Superior temporal gyrus (tissue), 1 donor: ENCODE measurements around the gene RPGRIP1L.

Experiments
- DNase-seq: peaks from one replicate; pipeline ENCODE4 v3.0.0-alpha.2; 2016; ENCODE audit errors: extremely low spot score

Gene RPGRIP1L

DNA sequence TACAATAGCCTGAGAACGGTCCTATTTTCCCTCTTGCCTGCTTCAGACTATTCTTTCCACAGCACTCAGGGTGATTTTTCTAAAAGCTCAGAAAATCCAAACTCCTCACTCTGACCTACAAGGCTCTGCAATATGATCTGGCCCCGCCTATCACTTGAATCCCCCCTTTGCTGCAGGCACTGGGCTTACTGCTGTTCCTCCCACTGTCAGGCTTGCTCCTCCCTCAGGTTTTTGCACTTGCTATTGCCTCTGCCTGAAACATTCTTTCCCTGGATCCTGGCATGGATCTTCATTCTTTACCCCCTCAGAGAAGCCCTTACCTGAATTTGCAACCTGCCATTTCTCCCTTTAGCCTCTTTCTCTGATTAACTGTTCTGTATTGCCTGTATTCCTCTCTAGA is 52.3 kb downstream of the RPGRIP1L start:
- no peak for DNase-seq

- DNase-seq: no peak
Measured at GRCh38 chr16:53646506-53646905, 57.2 kb downstream of the RPGRIP1L start.

DNA sequence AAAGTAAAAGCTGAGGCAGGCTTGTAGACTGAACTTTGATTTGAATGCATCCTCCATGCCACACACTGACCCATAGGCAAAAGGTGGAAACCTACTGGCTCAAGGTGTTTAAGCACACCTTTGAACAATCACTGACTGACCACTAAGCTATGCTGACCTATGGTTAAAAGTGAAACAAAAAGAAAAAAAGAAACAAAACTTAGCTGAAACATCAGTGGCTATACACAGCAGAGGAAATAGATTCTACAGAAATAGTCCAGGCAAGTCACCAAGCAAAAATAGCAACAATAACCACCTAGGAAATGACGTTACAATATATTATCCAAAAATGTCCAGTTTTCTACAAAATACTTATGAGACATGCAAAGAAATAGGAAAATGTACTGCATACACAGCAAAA is 60.2 kb downstream of the RPGRIP1L start:
- DNase-seq: no peak

DNA sequence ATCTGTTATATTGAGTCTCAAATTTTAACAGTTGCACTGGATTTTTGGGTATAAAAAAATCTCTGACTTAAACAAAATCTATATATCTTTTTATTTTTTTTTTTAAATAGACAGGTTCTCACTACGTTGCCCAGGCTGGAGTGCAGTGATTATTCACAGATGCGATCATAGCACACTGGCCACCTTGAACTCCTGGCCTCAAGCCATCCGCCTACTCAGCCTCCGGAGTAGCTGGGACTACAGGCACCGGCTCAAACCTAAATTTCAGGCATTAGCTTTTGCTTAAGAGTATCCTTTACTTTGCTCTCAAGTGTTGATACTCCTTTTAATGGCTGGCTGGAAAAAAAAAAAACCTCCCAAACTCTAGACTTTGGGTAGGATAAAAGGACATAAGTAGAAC is 61.6 kb downstream of the RPGRIP1L start:
- no peak for DNase-seq

DNA sequence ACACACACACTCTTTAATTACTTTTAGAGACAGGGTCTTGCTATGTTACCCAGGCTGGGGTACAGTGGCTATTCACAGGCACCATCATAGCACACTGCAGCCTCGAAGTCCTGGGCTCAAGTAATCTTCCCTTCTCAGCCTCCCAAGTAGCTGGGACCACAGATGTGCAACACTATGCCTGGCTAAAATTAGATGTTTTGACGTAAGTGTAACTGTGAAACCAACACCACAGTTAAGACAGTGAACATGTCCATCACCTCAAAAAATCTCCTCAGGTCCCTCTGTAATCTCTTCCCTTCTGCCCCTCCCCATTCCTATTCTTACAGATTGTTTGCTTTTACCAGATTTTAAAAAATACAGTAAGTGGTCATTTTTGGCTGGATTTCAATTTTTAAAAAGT is 66.7 kb downstream of the RPGRIP1L start:
- DNase-seq: no peak

GRCh38 chr16:53632526-53632925 is 71.1 kb downstream of the RPGRIP1L start:
- DNase-seq: no peak

GRCh38 chr16:53631236-53632025 is 72.2 kb downstream of the RPGRIP1L start:
- DNase-seq: no peak

GRCh38 chr16:53629607-53630312 is 73.9 kb downstream of the RPGRIP1L start:
- DNase-seq: no peak

- DNase-seq: no peak
Measured at GRCh38 chr16:53629151-53629550, 74.5 kb downstream of the RPGRIP1L start.

- no peak for DNase-seq
Measured at GRCh38 chr16:53626811-53627210, 76.8 kb downstream of the RPGRIP1L start.

DNA sequence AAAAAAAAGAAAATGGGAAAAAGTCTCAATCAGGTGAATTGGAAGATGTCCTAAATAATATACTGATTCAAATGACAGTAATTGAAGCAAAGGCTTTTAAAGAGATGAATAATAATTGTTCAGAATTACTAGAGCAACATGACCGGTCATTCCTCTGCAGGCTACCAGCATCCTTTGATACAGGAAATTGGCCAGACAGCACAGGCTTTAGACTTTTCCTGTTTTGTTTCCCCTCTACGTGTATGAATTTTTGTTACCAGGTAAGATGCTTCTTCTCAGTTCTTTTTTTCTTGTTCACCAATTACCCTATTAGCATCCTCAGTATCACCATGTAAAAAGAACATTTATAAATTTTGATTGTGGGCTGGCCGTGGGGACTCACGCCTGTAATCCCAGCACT is 77.5 kb downstream of the RPGRIP1L start:
- DNase-seq: no peak

GRCh38 chr16:53625221-53625620 is 78.4 kb downstream of the RPGRIP1L start:
- DNase-seq: no peak

DNA sequence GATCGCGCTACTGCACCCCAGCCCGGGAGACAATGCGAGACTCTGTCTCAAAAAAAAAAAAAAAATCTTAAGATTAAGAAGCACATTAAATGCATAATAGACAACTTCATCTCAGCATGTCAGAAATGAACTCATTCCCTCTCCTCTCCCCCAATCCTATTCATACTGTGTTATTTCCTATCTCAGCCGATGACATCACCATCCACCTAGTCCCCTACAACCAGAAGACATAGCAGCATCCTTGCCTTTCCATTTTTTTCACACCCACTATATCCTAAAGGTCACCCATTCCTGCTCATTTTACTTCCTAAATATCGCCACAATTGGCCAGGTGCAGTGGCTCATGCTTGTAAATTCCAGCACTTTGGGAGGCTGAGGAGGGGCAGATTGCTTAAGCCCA is 81.3 kb downstream of the RPGRIP1L start:
- no peak for DNase-seq

DNA sequence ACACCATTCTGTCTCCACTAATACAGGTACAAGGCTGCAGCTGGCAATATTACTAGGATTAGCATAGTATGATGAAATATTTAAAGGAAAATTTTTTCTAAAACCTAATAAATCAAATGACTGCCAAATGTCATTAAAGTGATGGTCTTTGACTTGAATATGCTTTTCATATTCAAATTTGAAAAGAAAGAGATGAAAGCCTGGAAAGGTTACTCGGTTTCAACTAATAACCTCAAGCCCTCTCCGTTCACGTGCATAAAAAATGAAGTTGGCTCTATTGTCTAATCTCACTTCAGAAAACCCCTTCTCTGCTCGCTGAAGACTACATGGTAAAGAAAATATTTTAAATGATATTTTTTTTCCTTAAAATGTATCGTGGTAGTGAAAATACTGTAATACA is 83.2 kb downstream of the RPGRIP1L start:
- no peak for DNase-seq

- no peak for DNase-seq
Measured at GRCh38 chr16:53619235-53619634, 84.4 kb downstream of the RPGRIP1L start.

DNA sequence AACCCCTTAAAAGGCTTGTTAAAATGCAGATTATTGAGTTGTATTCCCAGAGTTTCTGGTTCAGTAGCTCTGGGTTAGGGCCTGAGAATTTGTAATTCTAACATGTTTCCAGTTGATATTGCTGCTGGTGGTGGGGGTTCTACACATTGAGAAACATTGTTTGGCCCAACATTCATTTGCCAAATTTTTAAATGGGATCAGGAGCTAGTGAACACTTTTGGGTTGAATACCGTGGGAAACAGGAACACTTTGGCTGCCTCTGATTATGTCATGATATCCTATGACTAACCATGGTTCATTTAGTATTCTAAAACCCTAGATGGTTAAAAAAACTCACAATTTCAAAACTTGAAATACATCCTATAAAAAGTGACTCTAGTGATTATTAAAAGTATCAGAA is 89.3 kb downstream of the RPGRIP1L start:
- no peak for DNase-seq

GRCh38 chr16:53612003-53612402 is 91.7 kb downstream of the RPGRIP1L start:
- no peak for DNase-seq

DNA sequence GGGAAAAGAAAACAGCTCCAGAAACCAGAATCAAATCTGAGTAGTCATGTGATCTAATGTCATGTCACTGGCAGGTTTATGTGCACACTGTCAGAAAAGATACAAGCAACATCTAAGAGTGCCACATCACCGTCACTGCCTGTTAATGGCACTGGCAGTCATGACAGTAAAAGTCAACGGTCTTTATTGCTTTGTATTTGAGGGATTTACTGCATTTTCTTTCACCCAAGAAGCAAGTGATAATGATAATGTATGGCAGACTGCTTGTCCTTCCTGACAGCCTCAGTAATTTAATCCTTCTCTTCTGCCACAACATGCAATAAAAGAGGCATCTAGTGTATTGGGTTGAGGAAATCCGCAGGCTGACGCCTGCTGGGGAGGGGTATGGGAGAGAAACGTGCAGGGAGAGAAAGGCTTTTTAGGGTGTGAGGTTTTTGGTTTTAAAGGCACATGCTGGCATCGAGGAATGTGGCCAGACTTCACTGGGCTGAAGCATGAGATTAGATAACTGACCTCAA is 92.4 kb downstream of the RPGRIP1L start:
- DNase-seq: no peak

DNA sequence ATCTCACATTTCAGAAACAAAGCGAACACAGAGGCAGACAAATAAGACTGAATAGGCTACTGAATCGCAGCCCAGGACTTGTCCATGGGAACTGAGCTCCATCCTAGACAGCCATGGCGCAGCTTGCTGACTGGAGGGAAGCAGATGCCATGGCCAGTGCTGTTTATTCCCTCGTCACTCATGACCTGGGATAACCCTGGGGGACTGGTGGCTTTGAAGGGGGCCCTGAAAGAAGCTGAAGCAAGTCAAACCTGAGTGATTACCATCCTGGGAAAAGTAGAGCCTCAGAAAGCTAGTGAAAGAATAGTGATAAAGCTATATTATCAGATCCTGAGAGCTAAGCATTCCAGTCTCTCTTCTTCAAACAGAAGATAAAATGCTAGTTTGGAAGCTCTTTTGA is 94.1 kb downstream of the RPGRIP1L start:
- no peak for DNase-seq

GRCh38 chr16:53608094-53608493 is 95.6 kb downstream of the RPGRIP1L start:
- DNase-seq: no peak

DNA sequence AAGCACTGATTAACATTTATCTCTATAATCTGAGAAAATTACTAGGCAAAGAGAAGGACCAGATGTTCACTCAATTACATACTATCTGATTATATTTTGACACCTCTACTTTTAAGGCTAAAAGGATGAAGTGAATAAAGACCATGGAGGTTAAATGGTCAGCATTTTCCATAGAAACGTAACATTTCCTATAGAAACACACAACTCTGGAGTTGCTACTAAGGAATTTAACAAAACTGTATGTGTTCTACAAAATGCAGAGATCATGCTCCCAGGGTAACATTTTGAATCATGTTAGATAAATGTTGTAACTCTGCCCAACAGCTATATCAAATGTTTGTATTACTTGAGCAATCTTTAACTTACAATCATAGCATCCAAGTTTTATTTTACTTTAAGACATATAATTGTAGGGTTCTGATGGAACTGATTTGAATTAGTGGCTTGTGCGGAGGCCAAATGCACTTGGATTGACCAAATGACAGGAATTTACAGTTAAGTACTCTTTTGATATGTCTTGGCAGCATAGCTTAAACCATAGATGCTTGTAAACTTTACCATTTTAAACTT is 97.7 kb downstream of the RPGRIP1L start:
- no peak for DNase-seq

GRCh38 chr16:53605356-53605755 is 98.3 kb downstream of the RPGRIP1L start:
- DNase-seq: no peak

DNA sequence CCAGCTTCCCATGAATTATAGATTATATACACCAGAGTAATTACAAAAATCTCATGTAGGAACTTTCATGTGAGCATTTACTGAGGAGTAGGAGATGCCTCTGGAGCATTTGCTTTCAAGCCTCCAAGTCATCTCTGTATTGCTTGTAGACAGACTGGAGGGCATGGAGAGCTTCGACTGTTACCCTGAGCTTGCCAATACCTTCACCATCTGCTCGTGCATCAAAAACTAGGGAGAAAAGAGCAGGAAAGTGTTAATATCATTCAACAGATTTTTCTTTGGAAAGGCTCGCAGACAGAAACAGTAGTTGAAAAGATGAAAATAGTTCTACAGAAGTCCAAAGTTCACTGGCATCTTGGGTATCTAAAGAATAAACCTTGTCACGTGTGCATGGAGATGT is 101.7 kb downstream of the RPGRIP1L start:
- DNase-seq: no peak
